Keratinocyte (primary cell): ENCODE measurements around the gene WDR91. TPM values are rescaled to one million over a fixed set of nuclear protein-coding genes. Genes with fewer than 3 reads are reported as not detected.

Experiments used
- DNase-seq: peaks from one replicate; pipeline ENCODE4 v3.0.0-alpha.2; 2011; ENCODE audit warnings: low read depth, missing footprints, low spot score
- FAIRE-seq: peaks from 2 replicates; lab custom pipeline; 2011; peaks lifted over from hg19 to GRCh38; lab: Jason Lieb, UNC
- H2AFZ ChIP-seq: 2 replicates; pipeline ENCODE4 v1.6.0; 2012; ENCODE audit warnings: low read length, control low read depth, inconsistent platforms; ENCODE audit not compliant: control insufficient read depth
- H3K27ac ChIP-seq: 2 replicates; pipeline ENCODE4 v1.5.1; 2011; ENCODE audit warnings: low read length; ENCODE audit not compliant: control insufficient read depth, insufficient read depth
- H3K27me3 ChIP-seq: 3 replicates; pipeline ENCODE4 v1.6.0; 2011; ENCODE audit warnings: low read length; ENCODE audit not compliant: control insufficient read depth, insufficient read depth; ENCODE audit errors: extremely low read depth
- H3K36me3 ChIP-seq, 2 experiments: 2 replicates in 1 of 2; 3 replicates in 1 of 2; pipeline ENCODE4 v1.5.1; 2011; ENCODE audit warnings: low read length in 2 of 2, mild to moderate bottlenecking in 1 of 2; ENCODE audit not compliant: control insufficient read depth in 2 of 2, insufficient read depth in 2 of 2; ENCODE audit errors: extremely low read depth in 1 of 2
- H3K4me1 ChIP-seq: 3 replicates; pipeline ENCODE4 v1.5.1; 2011; ENCODE audit warnings: low read length; ENCODE audit not compliant: control insufficient read depth, insufficient read depth; ENCODE audit errors: extremely low read depth
- H3K4me2 ChIP-seq: 3 replicates; pipeline ENCODE4 v1.6.0; 2011; ENCODE audit warnings: low read depth, low read length; ENCODE audit not compliant: control insufficient read depth, insufficient read depth; ENCODE audit errors: extremely low read depth
- H3K4me3 ChIP-seq, 3 experiments: fragments of 200-600 bp in 1 of 3; sonication (generic) in 1 of 3; 2 replicates in 2 of 3; 3 replicates in 1 of 3; pipeline ENCODE4 v1.5.1; 2011 to 2016; ENCODE audit warnings: low read length in 3 of 3, mild to moderate bottlenecking in 3 of 3, control low read depth in 2 of 3, inconsistent platforms in 1 of 3, low read depth in 1 of 3, mixed read lengths in 1 of 3, mixed run types in 1 of 3, moderate library complexity in 1 of 3; ENCODE audit not compliant: control insufficient read depth in 2 of 3, insufficient read depth in 2 of 3; ENCODE audit errors: extremely low read depth in 1 of 3
- H3K79me2 ChIP-seq: 2 replicates; pipeline ENCODE4 v1.6.0; 2012; ENCODE audit warnings: low read length; ENCODE audit not compliant: control insufficient read depth, insufficient read depth
- H3K9ac ChIP-seq: 3 replicates; pipeline ENCODE4 v1.6.0; 2011; ENCODE audit warnings: low read length; ENCODE audit not compliant: control insufficient read depth, insufficient read depth; ENCODE audit errors: extremely low read depth
- H3K9me1 ChIP-seq: 3 replicates; pipeline ENCODE4 v1.6.0; 2011; ENCODE audit warnings: low read length; ENCODE audit not compliant: control insufficient read depth, insufficient read depth; ENCODE audit errors: extremely low read depth
- H3K9me3 ChIP-seq: 2 replicates; pipeline ENCODE4 v1.5.1; 2012; ENCODE audit warnings: low read depth, low read length; ENCODE audit not compliant: control insufficient read depth
- H4K20me1 ChIP-seq: 3 replicates; pipeline ENCODE4 v1.6.0; 2011; ENCODE audit warnings: low read length; ENCODE audit not compliant: control insufficient read depth, insufficient read depth; ENCODE audit errors: extremely low read depth
- CTCF ChIP-seq, 3 experiments: IDR thresholded peaks in 1 of 3; conservative IDR thresholded peaks in 1 of 3; optimal IDR thresholded peaks in 1 of 3; 2 replicates in 2 of 3; 3 replicates in 1 of 3; pipeline versions ENCODE3 to v1.5.1; 2011; ENCODE audit warnings: low read length in 3 of 3, mild to moderate bottlenecking in 3 of 3, moderate library complexity in 2 of 3, control low read depth in 1 of 3, inconsistent platforms in 1 of 3; ENCODE audit not compliant: insufficient read depth in 2 of 3; ENCODE audit errors: extremely low read depth in 1 of 3
- EZH2 ChIP-seq: IDR thresholded peaks from one replicate; pipeline ENCODE4 v1.6.1; 2012; ENCODE audit warnings: inconsistent platforms, mild to moderate bottlenecking, low read length, moderate library complexity
- dilution Hi-C: fragments of 300-500 bp; cut with MboI; formaldehyde crosslinking; loops from one replicate; pipeline ENCODE4 v1.7.0; 2020; ENCODE audit warnings: low sequenced_read_pairs; ENCODE audit not compliant: extremely low pct_ligation_motif_present
- polyA plus RNA-seq, 5 experiments: library from polyadenylated mRNA; depleted of rRNA in 3 of 5; stranded (reverse) in 3 of 5; stranded (forward) in 1 of 5; unstranded in 1 of 5; fragments of >200 nt; gene quantifications; 1 replicate in 1 of 5; 2 replicates in 3 of 5; 3 replicates in 1 of 5; pipeline versions ENCODE4 v1.2.1 to v1.2.3, GENCODE V29; 2011 to 2012; ENCODE audit warnings: missing spikeins in 2 of 5, low read depth in 1 of 5, low replicate concordance in 1 of 5

WDR91 gene
- polyA plus RNA-seq, 1 donor (not counting 4 experiments of a cell fraction or from before 2014, with no cell fraction given), result 22.5 TPM

GRCh38 chr7:135183478-135183877 is 27.8 kb downstream of the WDR91 start:
- dilution Hi-C loops, result no loop called here
- H3K4me1 ChIP-seq, result peaks cover 13% of the 10 kb centered on the region
- H3K9me1 ChIP-seq, result no peaks in the 10 kb centered on the region
- no peak overlapping the region for H3K4me2 ChIP-seq
- no peak overlapping the region for H3K27ac ChIP-seq
- no peak overlapping the region for H3K4me3 ChIP-seq
- H3K9ac ChIP-seq, result no peak overlapping the region
- H3K9me3 ChIP-seq, result peaks cover 25% of the 10 kb centered on the region
- no peak for TF ChIP-seq CTCF (optimal IDR thresholded peaks at IDR 0.05 in 1 of 3, IDR thresholded peaks at IDR 0.05 in 1 of 3, conservative IDR thresholded peaks at IDR 0.05 in 1 of 3; ENCODE audit: extremely low read depth in 1 of 3, insufficient read depth in 2 of 3, low read length in 3 of 3)
- TF ChIP-seq EZH2, result no peak
- DNase-seq (no peak), FAIRE-seq (no peak)
- H4K20me1 ChIP-seq, result no peaks in the 10 kb centered on the region
- H3K79me2 ChIP-seq, result peaks cover 3% of the 10 kb centered on the region
- H3K27me3 ChIP-seq, result no peaks in the 10 kb centered on the region
- peaks cover 25 to 39% of the 10 kb centered on the region in 2 experiments for H3K36me3 ChIP-seq
- H2AFZ ChIP-seq, result no peak overlapping the region

DNA sequence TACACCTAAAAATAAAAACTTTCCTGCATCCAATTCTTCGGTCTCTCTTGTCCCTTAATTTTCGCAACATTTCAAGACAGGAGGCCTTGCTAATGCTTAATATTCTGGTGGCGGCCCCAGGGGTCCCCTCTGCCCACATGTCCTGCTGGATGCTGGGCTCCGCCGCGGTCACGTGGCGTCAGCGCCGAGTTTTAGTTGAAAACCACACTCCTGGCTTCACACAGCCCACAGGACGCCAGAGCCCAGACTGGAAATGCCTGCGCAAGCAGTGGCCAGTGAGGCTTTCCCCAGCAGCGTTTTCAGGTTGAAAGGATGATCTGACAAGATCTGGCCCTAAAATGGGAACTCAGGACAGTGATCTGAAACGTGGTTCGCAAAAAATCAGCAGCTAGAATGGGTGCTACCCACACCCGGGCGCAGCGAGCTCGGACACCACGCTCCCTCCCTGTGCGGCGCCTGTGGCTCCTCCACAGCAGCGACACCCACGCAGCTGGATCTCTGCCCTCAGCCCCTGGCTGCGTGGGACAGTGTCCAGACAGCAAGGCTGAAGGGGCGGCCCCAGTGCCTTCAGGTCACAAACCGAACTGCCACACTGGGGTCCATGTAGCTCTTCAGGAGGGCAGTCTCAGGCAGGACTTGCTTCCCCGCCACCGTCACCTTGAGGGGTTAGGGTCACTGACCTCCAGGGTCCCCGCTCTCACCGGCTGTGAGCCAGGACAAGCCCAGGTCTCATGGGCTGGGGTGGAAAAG is 29.2 kb downstream of the WDR91 start:
- H3K79me2 ChIP-seq, result peaks cover 3% of the 10 kb centered on the region
- TF ChIP-seq CTCF (optimal IDR thresholded peaks at IDR 0.05 in 1 of 3, IDR thresholded peaks at IDR 0.05 in 1 of 3, conservative IDR thresholded peaks at IDR 0.05 in 1 of 3; ENCODE audit: extremely low read depth in 1 of 3, insufficient read depth in 2 of 3, low read length in 3 of 3) (no peak), EZH2 (no peak)
- dilution Hi-C loops, result no loop called here
- H3K4me3 ChIP-seq, result no peak overlapping the region
- no peak overlapping the region for H3K4me2 ChIP-seq
- no peaks in the 10 kb centered on the region for H4K20me1 ChIP-seq
- peaks cover 22 to 35% of the 10 kb centered on the region in 2 experiments for H3K36me3 ChIP-seq
- H3K9me1 ChIP-seq, result no peaks in the 10 kb centered on the region
- H3K9ac ChIP-seq, result no peak overlapping the region
- H3K27ac ChIP-seq, result no peak overlapping the region
- DNase-seq, result no peak
- peaks cover 16% of the 10 kb centered on the region for H3K4me1 ChIP-seq
- no peak for FAIRE-seq
- peaks cover 25% of the 10 kb centered on the region for H3K9me3 ChIP-seq
- no peak overlapping the region for H2AFZ ChIP-seq
- no peaks in the 10 kb centered on the region for H3K27me3 ChIP-seq
